IPS-18a (cell line): ENCODE measurements around the gene PAFAH1B1.
"Not testable (repeated sequence)": the region's sequence is repeated elsewhere in the genome, so short reads cannot be mapped to it uniquely, and the experiment has no call there.

Experiments used
- H3K27ac ChIP-seq: one replicate; pipeline ENCODE4 v1.5.1; 2013; ENCODE audit warnings: low read length
- H3K27me3 ChIP-seq: one replicate; pipeline ENCODE4 v1.6.1; 2013; ENCODE audit warnings: mild to moderate bottlenecking, low read length; ENCODE audit not compliant: control insufficient read depth, insufficient read depth
- H3K36me3 ChIP-seq: one replicate; pipeline ENCODE4 v1.6.1; 2013; ENCODE audit warnings: low read depth, low read length; ENCODE audit not compliant: control insufficient read depth
- H3K4me1 ChIP-seq: one replicate; pipeline ENCODE4 v1.6.1; 2013; ENCODE audit warnings: low read depth, low read length; ENCODE audit not compliant: control insufficient read depth
- H3K4me3 ChIP-seq: one replicate; pipeline ENCODE4 v1.5.1; 2013; ENCODE audit warnings: low read length
- H3K9ac ChIP-seq: one replicate; pipeline ENCODE4 v1.6.1; 2013; ENCODE audit warnings: mild to moderate bottlenecking, low read length, moderate library complexity
- H3K9me3 ChIP-seq: one replicate; pipeline ENCODE4 v1.6.1; 2013; ENCODE audit warnings: low read depth, low read length; ENCODE audit not compliant: control insufficient read depth

The PAFAH1B1 gene

DNA sequence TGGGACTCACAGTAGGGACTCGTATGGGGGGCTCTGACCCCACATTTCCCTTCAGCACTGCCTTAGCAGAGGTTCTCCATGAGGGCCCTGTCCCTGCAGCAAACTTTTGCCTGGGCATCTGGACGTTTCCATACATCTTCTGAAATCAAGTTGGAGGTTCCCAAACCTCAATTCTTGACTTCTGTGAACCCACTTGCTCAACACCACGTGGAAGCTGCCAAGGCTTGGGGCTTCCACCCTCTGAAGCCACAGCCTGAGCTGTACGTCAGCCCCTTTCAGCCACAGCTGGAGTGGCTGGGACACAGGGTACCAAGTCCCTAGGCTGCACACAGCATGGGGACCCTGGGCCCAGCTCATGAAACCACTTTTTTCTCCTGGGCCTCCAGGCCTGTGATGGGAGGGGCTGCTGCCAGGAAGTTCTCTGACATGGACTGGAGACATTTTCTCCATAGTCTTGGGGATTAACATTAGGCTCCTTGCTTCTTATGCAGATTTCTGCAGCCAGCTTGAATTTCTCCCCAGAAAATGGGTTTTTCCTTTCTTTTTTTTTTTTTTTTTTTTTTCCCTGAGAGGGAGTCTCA is 29.4 kb downstream of the PAFAH1B1 start:
- H3K27ac ChIP-seq, H3K4me3 ChIP-seq, H3K9ac ChIP-seq, H3K9me3 ChIP-seq, H3K36me3 ChIP-seq, H3K27me3 ChIP-seq: not testable (repeated sequence)
- H3K4me1 ChIP-seq = peaks cover 13% of the 10 kb centered on the region

DNA sequence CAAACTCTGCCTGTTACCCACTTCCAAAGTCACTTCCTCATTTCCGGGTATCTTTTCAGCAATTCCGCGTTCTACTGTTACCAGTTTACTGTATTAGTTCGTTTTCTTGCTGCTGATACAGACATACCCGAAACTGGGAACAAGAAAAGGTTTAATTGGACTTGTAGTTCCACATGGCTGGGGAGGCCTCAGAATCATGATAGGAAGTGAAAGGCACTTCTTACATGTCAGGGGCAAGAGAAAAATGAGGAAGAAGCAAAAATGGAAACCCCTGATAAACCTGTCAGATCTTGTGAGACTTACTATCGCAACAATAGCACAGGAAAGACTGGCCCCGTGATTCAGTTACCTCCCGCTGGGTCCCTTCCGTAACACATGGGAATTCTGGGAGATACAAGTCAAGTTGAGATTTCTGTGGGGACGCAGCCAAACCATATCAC is 30.9 kb downstream of the PAFAH1B1 start:
- H3K9me3 ChIP-seq = peaks cover 5% of the 10 kb centered on the region
- H3K27me3 ChIP-seq = no peaks in the 10 kb centered on the region
- no peak overlapping the region for H3K27ac ChIP-seq
- H3K9ac ChIP-seq = no peak overlapping the region
- peaks cover 13% of the 10 kb centered on the region for H3K4me1 ChIP-seq
- H3K4me3 ChIP-seq = no peak overlapping the region
- no peaks in the 10 kb centered on the region for H3K36me3 ChIP-seq

DNA sequence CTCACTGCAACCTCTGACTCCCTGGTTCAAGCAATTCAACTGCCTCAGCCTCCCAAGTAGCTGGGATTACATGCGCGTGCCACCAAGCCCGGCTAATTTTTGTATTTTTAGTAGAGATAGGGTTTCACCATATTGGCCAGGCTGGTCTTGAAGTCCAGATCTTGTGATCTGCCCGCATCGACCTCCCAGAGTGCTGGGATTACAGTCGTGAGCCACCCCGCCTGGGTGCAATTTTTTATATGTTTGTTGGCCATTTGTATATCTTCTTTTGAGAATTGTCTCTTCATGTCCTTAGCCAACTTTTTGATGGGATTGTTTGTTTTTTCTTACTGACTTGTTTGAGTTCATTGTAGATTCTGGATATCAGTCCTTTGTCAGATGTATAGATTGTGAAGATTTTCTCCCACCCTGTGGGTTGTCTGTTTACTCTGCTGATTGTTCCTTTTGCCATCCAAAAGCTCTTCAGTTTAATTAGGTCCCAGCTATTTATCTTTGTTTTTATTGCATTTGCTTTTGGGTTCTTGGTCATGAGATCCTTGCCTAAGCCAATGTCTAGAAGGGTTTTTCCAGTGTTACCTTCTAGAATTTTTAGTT is 33.3 kb downstream of the PAFAH1B1 start:
- not testable (repeated sequence) for H3K9me3 ChIP-seq, H3K27me3 ChIP-seq, H3K27ac ChIP-seq, H3K4me3 ChIP-seq, H3K9ac ChIP-seq, H3K36me3 ChIP-seq
- H3K4me1 ChIP-seq = peaks cover 29% of the 10 kb centered on the region

DNA sequence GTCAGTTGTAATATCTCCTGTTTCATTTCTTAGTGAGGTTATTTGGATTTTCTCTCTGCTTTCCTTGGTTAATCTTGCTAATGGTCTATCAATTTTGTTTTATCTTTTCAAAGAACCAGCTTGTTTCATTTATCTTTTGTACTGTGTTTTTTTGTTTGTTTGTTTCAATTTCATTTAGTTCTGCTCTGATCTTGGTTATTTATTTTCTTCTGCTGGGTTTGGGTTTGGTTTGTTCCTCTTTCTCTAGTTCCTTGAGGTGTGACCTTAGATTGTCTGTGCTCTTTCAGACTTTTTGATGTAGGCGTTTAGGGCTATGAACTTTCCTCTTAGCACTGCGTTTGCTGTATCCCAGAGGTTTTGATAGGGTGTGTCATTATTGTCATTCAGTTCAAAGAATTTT is 35.5 kb downstream of the PAFAH1B1 start:
- H3K9me3 ChIP-seq, H3K36me3 ChIP-seq, H3K27me3 ChIP-seq, H3K9ac ChIP-seq, H3K27ac ChIP-seq, H3K4me3 ChIP-seq: not testable (repeated sequence)
- H3K4me1 ChIP-seq = peaks cover 24% of the 10 kb centered on the region

DNA sequence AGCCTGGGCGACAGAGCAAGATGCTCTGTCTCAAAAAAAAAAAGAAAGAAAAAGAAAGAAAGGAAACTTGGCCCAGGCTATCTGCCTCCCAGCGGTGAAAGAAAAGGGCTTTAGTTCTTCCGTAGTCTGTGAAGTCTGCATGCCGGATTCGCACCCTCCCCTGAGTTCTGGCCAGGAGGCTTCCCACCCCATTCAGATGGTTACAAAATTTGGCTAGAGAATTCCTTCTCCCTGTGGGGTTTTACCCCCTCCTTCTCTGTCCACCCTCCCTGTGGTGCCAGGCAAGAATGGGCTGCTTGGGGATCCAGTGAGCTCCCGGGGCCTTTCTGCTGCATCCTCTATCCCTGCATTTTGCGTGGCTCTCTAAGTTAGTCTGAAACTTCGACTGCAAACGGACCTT is 37.8 kb downstream of the PAFAH1B1 start:
- Histone ChIP-seq H3K9me3 (no peaks in the 10 kb centered on the region), H3K27ac (no peak overlapping the region), H3K9ac (no peak overlapping the region), H3K27me3 (no peaks in the 10 kb centered on the region), H3K4me1 (peaks cover 16% of the 10 kb centered on the region), H3K4me3 (no peak overlapping the region), H3K36me3 (no peaks in the 10 kb centered on the region)

DNA sequence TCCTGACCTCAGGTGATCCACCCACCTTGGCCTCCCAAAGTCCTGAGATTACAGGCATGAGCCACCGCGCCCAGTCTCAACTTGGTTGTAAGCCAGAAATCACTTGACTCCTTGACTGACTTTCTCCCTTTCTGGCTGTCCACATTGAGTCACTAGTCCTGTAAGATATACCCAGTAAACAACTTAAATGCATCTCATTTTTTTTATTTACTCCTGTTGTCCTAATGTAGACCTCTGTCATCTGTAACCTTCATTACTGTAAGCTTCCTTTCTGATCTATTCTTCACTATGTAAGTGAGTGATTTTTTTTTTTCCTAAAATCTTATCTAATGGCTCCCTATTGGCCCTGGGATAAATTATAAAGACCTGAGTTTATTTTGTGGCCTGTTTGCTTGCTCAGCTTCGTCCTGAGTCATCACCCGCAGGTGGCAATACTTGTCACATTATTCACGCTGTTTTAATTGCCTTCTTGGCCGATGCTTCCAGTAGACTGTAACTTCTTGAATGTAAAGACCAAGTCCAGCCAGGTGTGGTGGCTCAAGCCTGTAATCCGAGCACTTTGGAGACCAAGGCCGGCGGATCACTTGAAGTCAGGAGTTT is 41.0 kb downstream of the PAFAH1B1 start:
- H3K4me3 ChIP-seq = no peak overlapping the region
- peaks cover 16% of the 10 kb centered on the region for H3K4me1 ChIP-seq
- H3K9me3 ChIP-seq = no peaks in the 10 kb centered on the region
- no peaks in the 10 kb centered on the region for H3K27me3 ChIP-seq
- no peak overlapping the region for H3K9ac ChIP-seq
- no peak overlapping the region for H3K27ac ChIP-seq
- peaks cover 10% of the 10 kb centered on the region for H3K36me3 ChIP-seq

DNA sequence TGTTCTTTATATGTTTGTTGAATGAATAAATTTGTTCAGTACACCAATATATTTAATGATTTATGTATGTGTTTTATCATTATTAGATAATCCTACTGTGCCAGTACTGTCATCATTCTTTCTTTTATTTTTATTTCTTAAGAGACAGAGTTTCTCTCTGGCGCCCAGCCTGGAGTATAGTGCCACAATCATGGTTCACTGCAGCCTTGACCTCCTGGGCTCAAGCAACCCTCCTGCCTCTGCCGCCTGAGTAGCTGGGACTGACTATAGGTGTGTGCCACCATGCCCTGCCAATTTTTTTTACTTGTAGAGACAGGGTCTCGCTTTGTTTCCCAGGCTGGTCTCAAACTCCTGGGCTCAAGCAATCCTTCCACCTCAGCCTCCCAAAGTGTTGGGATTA is 41.8 kb downstream of the PAFAH1B1 start:
- Histone ChIP-seq H3K27me3 (no peaks in the 10 kb centered on the region), H3K36me3 (peaks cover 14% of the 10 kb centered on the region), H3K4me3 (no peak overlapping the region), H3K9me3 (no peaks in the 10 kb centered on the region), H3K9ac (no peak overlapping the region), H3K27ac (no peak overlapping the region), H3K4me1 (peaks cover 10% of the 10 kb centered on the region)

DNA sequence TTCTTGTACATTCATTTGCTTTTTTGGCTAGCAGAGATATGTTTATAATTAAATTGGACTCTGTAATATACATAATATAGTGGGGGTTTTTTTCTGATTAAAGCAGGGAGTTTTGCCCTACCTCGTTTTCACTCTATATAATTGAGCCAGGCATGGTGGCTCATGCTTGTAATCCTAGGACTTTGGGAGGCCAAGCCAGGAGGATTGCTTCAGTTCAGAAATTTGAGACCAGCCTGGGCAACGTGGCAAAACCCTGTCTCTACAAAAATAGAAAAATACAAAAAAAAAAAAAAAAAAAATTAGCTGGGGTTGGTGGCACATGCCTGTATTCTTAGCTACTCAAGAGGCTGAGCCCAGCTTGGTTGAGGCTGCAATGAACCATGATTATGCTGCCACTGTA is 42.2 kb downstream of the PAFAH1B1 start:
- Histone ChIP-seq H3K36me3 (peaks cover 18% of the 10 kb centered on the region), H3K27ac (no peak overlapping the region), H3K9ac (no peak overlapping the region)

DNA sequence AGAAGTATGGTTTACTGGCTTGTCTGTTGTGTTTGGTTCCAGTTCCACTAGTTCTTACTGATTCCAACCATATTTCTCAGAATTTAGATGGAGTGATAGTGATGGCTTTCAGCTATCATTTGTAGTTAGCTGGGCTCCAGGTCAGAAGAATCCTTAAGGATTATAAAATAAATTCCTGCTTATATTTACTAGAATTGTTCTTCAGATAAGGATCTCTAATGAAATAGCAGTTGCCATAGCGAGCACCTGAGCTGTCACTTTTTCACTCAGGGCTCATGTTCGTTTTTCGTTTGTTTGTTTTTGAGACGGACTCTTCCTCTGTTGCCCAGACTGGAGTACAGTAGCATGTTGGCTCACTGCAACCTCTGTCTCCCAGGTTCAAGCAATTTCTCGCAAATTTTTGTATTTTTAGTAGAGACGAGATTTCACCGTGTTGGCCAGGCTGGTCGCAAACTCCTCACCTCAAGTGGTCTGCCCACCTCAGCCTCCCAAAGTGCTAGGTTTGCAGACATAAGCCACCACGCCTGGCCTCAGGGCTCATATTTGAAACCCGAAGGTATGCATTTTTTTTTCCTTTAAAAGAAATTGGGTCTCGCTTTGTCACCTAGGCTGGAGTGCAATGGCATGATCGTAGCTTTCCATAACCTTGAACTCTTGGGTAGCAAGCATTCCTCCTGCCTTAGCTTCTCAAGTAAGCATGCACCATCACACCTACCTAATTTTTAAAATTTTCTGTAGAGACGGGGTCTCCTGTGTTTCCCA is 42.9 kb downstream of the PAFAH1B1 start:
- peaks cover 23% of the 10 kb centered on the region for H3K36me3 ChIP-seq

More for the DNA sequence above, 42.2 kb downstream of the PAFAH1B1 start:
- no peaks in the 10 kb centered on the region for H3K27me3 ChIP-seq
- no peak overlapping the region for H3K4me3 ChIP-seq
- H3K4me1 ChIP-seq = peaks cover 6% of the 10 kb centered on the region
- no peaks in the 10 kb centered on the region for H3K9me3 ChIP-seq

DNA sequence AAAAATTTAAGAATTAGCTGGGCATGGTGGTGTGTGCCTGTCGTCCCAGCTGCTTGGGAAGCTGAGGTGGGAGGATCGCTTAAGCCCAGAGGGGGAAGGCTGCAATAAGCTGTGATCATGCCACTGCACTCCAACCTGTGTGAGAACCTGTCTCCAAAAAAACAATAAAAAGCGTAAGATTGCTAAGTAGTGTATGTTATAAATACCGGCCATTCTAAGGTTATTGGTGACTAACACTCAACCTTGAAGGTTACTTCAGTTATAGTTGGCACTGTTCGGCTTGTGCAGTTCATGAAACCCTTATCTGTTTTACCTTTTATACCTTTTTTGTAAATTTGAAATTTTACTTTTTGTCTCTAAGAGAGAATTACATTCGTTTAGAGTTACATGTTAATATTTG is 44.0 kb downstream of the PAFAH1B1 start:
- H3K27me3 ChIP-seq = no peaks in the 10 kb centered on the region
- H3K4me3 ChIP-seq = no peak overlapping the region
- no peak overlapping the region for H3K27ac ChIP-seq
- no peak overlapping the region for H3K9ac ChIP-seq
- H3K4me1 ChIP-seq = no peaks in the 10 kb centered on the region
- peaks cover 33% of the 10 kb centered on the region for H3K36me3 ChIP-seq
- H3K9me3 ChIP-seq = no peaks in the 10 kb centered on the region

More for the DNA sequence above, 42.9 kb downstream of the PAFAH1B1 start:
- Histone ChIP-seq H3K4me1 (no peaks in the 10 kb centered on the region), H3K27ac (no peak overlapping the region), H3K9ac (no peak overlapping the region), H3K4me3 (no peak overlapping the region), H3K27me3 (no peaks in the 10 kb centered on the region), H3K9me3 (no peaks in the 10 kb centered on the region)

DNA sequence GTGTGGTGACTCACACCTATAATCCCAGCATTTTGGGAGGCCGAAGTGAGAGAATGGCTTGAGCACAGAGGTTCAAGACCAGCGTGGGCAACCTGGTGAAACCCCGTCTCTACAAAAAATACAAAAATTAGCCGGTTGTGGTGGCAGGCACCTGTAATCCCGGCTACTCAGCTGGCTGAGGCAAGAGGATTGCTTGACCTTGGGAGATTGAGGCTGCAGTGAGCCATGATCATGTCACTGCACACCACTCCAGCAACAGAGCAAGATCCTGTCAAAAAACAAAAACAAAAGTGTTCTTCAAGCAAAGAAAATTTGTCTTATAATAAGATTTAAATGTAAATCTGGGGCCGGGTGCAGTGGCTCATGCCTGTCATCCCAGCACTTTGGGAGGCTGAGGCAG is 51.5 kb downstream of the PAFAH1B1 start:
- Histone ChIP-seq H3K4me1 (no peaks in the 10 kb centered on the region), H3K9ac (no peak overlapping the region), H3K27ac (no peak overlapping the region), H3K4me3 (no peak overlapping the region), H3K27me3 (no peaks in the 10 kb centered on the region), H3K9me3 (no peaks in the 10 kb centered on the region), H3K36me3 (peaks cover 30% of the 10 kb centered on the region)
